Ovary (tissue), 9 donors: ENCODE results near the gene RNF126. TPM values are rescaled to one million over a fixed set of nuclear protein-coding genes. Genes with fewer than 3 reads are reported as not detected.
A peak's percentile ranks its signal among the peaks of the same experiment; 100 is the strongest.

Source experiments
- DNase-seq, 5 donors: peaks; one replicate each; pipeline ENCODE4 v3.0.0-alpha.2; 2019 to 2020
- H3K27ac ChIP-seq, 2 donors: fragments of 200-600 bp; one replicate each; pipeline versions ENCODE4 v1.5.1 to v1.8.0; 2019 to 2022
- H3K27me3 ChIP-seq: fragments of 200-600 bp; one replicate; pipeline ENCODE4 v1.8.0; 2022
- H3K36me3 ChIP-seq: fragments of 200-600 bp; sonication (generic); one replicate; pipeline ENCODE4 v1.5.1; 2019
- H3K4me1 ChIP-seq: one replicate; pipeline ENCODE4 v1.8.1; 2013; ENCODE audit warnings: mild to moderate bottlenecking, moderate library complexity; ENCODE audit not compliant: insufficient read depth
- H3K4me3 ChIP-seq: fragments of 200-600 bp; sonication (generic); one replicate; pipeline ENCODE4 v1.5.1; 2017
- H3K9me3 ChIP-seq, 2 donors: fragments of 200-600 bp in 1 of 2; sonication (generic) in 1 of 2; one replicate each; pipeline versions ENCODE4 v1.5.1 to v1.8.1; 2013 to 2019; ENCODE audit warnings: mild to moderate bottlenecking in 1 of 2, moderate library complexity in 1 of 2
- CTCF ChIP-seq, 3 donors: fragments of 450-650 bp in 2 of 3; fragments of 200-600 bp in 1 of 3; IDR thresholded peaks; one replicate each; pipeline versions ENCODE4 v1.5.1 to v1.8.0; 2016 to 2022; ENCODE audit warnings: antibody characterized with exemption in 3 of 3, mild to moderate bottlenecking in 1 of 3
- EP300 ChIP-seq: sonication (generic); formaldehyde crosslinking; IDR thresholded peaks from one replicate; pipeline ENCODE4 v1.6.1; 2017; ENCODE audit warnings: antibody characterized with exemption
- POLR2A ChIP-seq: fragments of 450-650 bp; IDR thresholded peaks from one replicate; pipeline ENCODE4 v1.6.1; 2017; ENCODE audit warnings: antibody characterized with exemption, mild to moderate bottlenecking, moderate library complexity
- WGBS, 3 donors: extraction: QIAGEN DNeasy Blood & Tissue Kit in 1 of 3; methylation state at CpG; one replicate each; pipeline versions ENCODE4 v1.1.5 to v1.1.7; 2013 to 2017; 5-methylcytosine and 5-hydroxymethylcytosine counted together
- intact Hi-C, 4 donors: fragments of 100-400 bp; cut with DNase I; formaldehyde crosslinking; loops; one replicate each; pipeline versions ENCODE4 v1.11.0 to v1.15.1; 2022 to 2023
- polyA plus RNA-seq, 2 donors: library from polyadenylated mRNA; stranded (reverse); fragments of 200-250 nt in 1 of 2; fragments of 350-450 nt in 1 of 2; fragmentation: Illumina TruSeq in 1 of 2; extraction: RNeasy Lipid Tissue Mini Kit (QIAGEN cat#74804) in 1 of 2; gene quantifications; one replicate each; pipeline ENCODE4 v1.2.3, GENCODE V29; 2013 to 2014
- total RNA-seq, 7 donors: library from RNA; depleted of rRNA in 2 of 7; stranded (reverse); fragments of >200 nt in 2 of 7; fragmentation: NEBNext Ultra II Directional in 3 of 7; extraction: Animal tissue kit (Norgen Biotek cat#: 25700) in 3 of 7; gene quantifications; one replicate each; pipeline versions ENCODE4 v1.1.0 to v1.2.4, GENCODE V29; 2016 to 2023
- donor health status: DM: no; HTN: no; CAD: no; lungs with moderate emphysema.
- donor health status: DM: no; HTN: no; CAD: no.
- donor health status: Bipolar disorder and iron deficiency.
- donor health status: DM: yes; HTN: yes; CAD: no.
- donor health status: DM: no; HTN: no; CAD: no.
- donor health status: DM: yes; HTN: yes; CAD: no.

RNF126 gene
- total and polyA plus RNA-seq, 9 donors = 1.5 to 52.2 (median 32.2) TPM

- peaks cover 26% of the 10 kb centered on the region for H3K4me1 ChIP-seq
- TF ChIP-seq CTCF (IDR thresholded peaks at IDR 0.05) (no peak), POLR2A (no peak), EP300 (no peak)
- peak overlapping the region; percentile 54 for H3K4me3 ChIP-seq
- H3K27me3 ChIP-seq = no peaks in the 10 kb centered on the region
- no peaks in the 10 kb centered on the region for H3K9me3 ChIP-seq
- WGBS, 3 donors = 12 to 31% (median 23%) methylated on average over 18 of the region's 18 CpGs
- DNase-seq = no peak
- peak overlapping the region; percentile 64 to 84 for H3K27ac ChIP-seq
- H3K36me3 ChIP-seq = no peaks in the 10 kb centered on the region
- intact Hi-C loops = loop anchor here in 3 of 4 donors (2.0 to 10.0 kb wide), 3 partner anchors 69 to 231 kb away; partner anchors contain the start of genes MED16 (in 1 of the 3) and RNU6-9 (in 1 of the 3)
Measured at GRCh38 chr19:663682-664117, 686 bp upstream of the RNF126 start.

- H3K4me1 ChIP-seq = peaks cover 30% of the 10 kb centered on the region
- peak in 1 of 5 donors; percentile 63 for DNase-seq
- intact Hi-C loops = loop anchor here in 2 of 4 donors (5.0 to 10.0 kb wide), 2 partner anchors 70 to 232 kb away; partner anchors contain the start of genes MED16 (in 1 of the 2) and RNU6-9 (in 1 of the 2)
- H3K27ac ChIP-seq = peak overlapping the region; percentile 67 to 69
- H3K9me3 ChIP-seq = no peaks in the 10 kb centered on the region
- no peaks in the 10 kb centered on the region for H3K36me3 ChIP-seq
- H3K27me3 ChIP-seq = no peaks in the 10 kb centered on the region
- TF ChIP-seq EP300 = no peak
- TF ChIP-seq POLR2A = no peak
- TF ChIP-seq CTCF (IDR thresholded peaks at IDR 0.05) = no peak
- peak overlapping the region; percentile 86 for H3K4me3 ChIP-seq
- 0 to 1% (median 0%) methylated on average over 53 to 81 of the region's 81 CpGs for WGBS, 3 donors
Measured at GRCh38 chr19:662207-662961, 630 bp downstream of the RNF126 start.

GRCh38 chr19:661427-662196 lies 1.4 kb downstream of the RNF126 start:
- peaks cover 33% of the 10 kb centered on the region for H3K4me1 ChIP-seq
- peak overlapping the region; percentile 25 to 69 for H3K27ac ChIP-seq
- H3K36me3 ChIP-seq = no peaks in the 10 kb centered on the region
- intact Hi-C loops = loop anchor here in 2 of 4 donors (5.0 to 10.0 kb wide), 2 partner anchors 71 to 233 kb away; partner anchors contain the start of genes MED16 (in 1 of the 2) and RNU6-9 (in 1 of the 2)
- no peak for DNase-seq
- WGBS, 3 donors = 11 to 22% (median 12%) methylated on average over 31 of the region's 31 CpGs
- no peaks in the 10 kb centered on the region for H3K27me3 ChIP-seq
- peak overlapping the region; percentile 86 for H3K4me3 ChIP-seq
- TF ChIP-seq EP300 = no peak
- no peak for TF ChIP-seq POLR2A
- TF ChIP-seq CTCF (IDR thresholded peaks at IDR 0.05) = no peak
- no peaks in the 10 kb centered on the region for H3K9me3 ChIP-seq

- H3K4me3 ChIP-seq = peak overlapping the region; percentile 86
- H3K27me3 ChIP-seq = no peaks in the 10 kb centered on the region
- H3K36me3 ChIP-seq = no peaks in the 10 kb centered on the region
- 23 to 45% (median 30%) methylated on average over 16 to 20 of the region's 20 CpGs for WGBS, 3 donors
- no peak for DNase-seq
- no peaks in the 10 kb centered on the region for H3K9me3 ChIP-seq
- TF ChIP-seq CTCF (IDR thresholded peaks at IDR 0.05) = no peak
- TF ChIP-seq EP300 = no peak
- TF ChIP-seq POLR2A = no peak
- H3K4me1 ChIP-seq = peaks cover 33% of the 10 kb centered on the region
- H3K27ac ChIP-seq = peak overlapping the region; percentile 4 to 25
- intact Hi-C loops = loop anchor here in 2 of 4 donors (5.0 to 10.0 kb wide), 2 partner anchors 71 to 234 kb away; partner anchors contain the start of genes MED16 (in 1 of the 2) and RNU6-9 (in 1 of the 2)
Measured at GRCh38 chr19:660793-661426, 2.1 kb downstream of the RNF126 start.
